ENCODE data around the gene SNRPE. TPM values are rescaled to one million over a fixed set of nuclear protein-coding genes. Genes with fewer than 3 reads are reported as not detected.

Gene SNRPE
- total RNA-seq, 1 experiment from 2014 or later = 236 TPM

DNA sequence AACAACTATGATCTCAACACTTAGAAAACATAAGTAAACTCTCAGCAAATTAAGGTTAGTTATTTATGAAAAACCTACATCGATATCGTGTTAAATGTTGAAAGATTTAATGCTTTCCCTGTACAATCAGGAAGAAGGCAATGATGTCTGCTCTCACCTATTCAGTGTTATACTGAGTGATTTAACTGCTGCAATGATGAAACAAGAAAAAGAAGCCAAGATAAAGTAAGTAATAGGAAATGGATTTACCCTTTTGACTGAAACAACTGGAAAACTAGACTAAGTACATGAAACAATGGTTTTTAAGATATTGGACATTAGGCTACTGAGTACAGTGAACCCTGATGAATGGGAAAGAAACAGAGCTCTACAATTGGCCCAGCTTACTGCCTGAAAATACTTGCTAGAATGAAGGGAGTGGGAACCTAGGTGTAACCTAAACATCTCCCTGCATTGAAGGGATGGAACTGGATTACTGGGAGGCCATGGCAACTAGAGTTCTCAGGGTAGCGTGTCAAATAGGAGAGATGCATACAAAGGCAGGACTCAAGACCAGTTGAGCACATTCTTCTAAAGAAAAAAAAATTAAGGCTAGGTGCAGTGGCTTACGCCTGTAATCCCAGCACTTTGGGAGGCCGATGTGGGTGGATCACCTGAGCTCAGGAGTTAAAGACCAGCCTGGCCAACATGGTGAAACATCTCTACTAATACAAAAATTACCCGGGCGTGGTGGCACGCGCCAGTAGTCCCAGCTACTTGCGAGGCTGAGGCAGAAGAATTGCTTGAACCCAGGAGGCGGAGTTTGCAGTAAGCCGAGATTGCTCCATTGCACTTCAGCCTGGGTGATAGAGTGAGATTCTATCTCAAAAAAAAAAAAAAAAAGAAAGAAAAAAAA is 37.3 kb downstream of the SNRPE start:
- H3K27ac Mint-ChIP-seq (ENCODE audit: unreplicated experiment) = peak overlapping the region; percentile 80
- peaks cover 10% of the 10 kb centered on the region for H3K9me3 Mint-ChIP-seq (ENCODE audit: unreplicated experiment)
- H3K4me3 ChIP-seq (ENCODE audit: low read depth, low read length) = no peak overlapping the region
- intact Hi-C loops (cut with micrococcal nuclease; ENCODE audit: unreplicated experiment) = no loop called here
- ChIA-PET CTCF (interaction anchor here (1.0 to 1.4 kb wide), 2 partner anchors 28 to 229 kb away, joined by 3 to 5 read pairs; no protein-coding TSS in a partner anchor), POLR2A (interaction anchor here (0.6 to 1.3 kb wide), 2 partner anchors 15 to 174 kb away, joined by 5 to 7 read pairs; partner anchors contain the start of gene SOX13)
- no peak for TF ChIP-seq CTCF (IDR thresholded peaks at IDR 0.05; ENCODE audit: insufficient read depth in 1 of 2, low read depth in 1 of 2, low read length in 1 of 2, severe bottlenecking in 1 of 2, unreplicated experiment in 1 of 2)
- BruUV-seq (replicated peaks) = no TSS peak
- no peaks in the 10 kb centered on the region for H3K36me3 ChIP-seq (ENCODE audit: control insufficient read depth, insufficient read depth, low read length)
- H3K36me3 Mint-ChIP-seq (ENCODE audit: insufficient read depth, unreplicated experiment) = peaks cover 13% of the 10 kb centered on the region
- peak; percentile 39 to 51 for DNase-seq
- peaks cover 25% of the 10 kb centered on the region for H3K9me3 ChIP-seq
- peaks cover 27% of the 10 kb centered on the region for H3K4me1 ChIP-seq
- peak overlapping the region; percentile 66 for H3K4me3 Mint-ChIP-seq (ENCODE audit: unreplicated experiment)
- H3K27me3 Mint-ChIP-seq (ENCODE audit: insufficient read depth, unreplicated experiment) = no peaks in the 10 kb centered on the region
- H3K27me3 ChIP-seq (replicated peaks; ENCODE audit: control insufficient read depth, insufficient read depth, low read length) = no peaks in the 10 kb centered on the region
- peaks cover 10% of the 10 kb centered on the region for H3K4me1 Mint-ChIP-seq (ENCODE audit: low read depth, unreplicated experiment)

DNA sequence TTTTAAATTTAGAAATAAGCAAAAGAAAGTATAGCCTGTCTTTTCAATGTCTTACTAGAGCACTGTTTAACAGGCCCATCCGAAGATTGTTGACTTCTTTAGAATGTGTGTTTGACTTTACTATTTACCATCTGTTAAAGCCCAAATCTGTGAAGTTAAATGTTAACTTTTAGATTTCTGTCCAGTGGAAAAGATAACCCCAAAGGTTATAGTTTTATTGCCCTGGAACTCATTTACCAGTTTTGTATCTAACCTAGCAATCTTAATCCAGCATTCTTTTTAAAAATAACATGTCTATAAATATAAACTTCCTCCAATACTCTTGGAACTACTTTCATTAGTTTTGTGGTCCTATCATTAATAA is 37.9 kb downstream of the SNRPE start:
- no peak overlapping the region for H3K4me3 ChIP-seq (ENCODE audit: low read depth, low read length)
- peaks cover 22% of the 10 kb centered on the region for H3K9me3 ChIP-seq
- ChIA-PET CTCF (interaction anchor here (1.4 kb wide), 1 partner anchor 28 kb away, joined by 5 read pairs; no protein-coding TSS in a partner anchor), POLR2A (interaction anchor here (1.3 kb wide), 1 partner anchor 174 kb away, joined by 5 read pairs; the partner anchor contains the start of gene SOX13)
- peaks cover 10% of the 10 kb centered on the region for H3K36me3 Mint-ChIP-seq (ENCODE audit: insufficient read depth, unreplicated experiment)
- H3K27me3 ChIP-seq (replicated peaks; ENCODE audit: control insufficient read depth, insufficient read depth, low read length) = no peaks in the 10 kb centered on the region
- no peaks in the 10 kb centered on the region for H3K27me3 Mint-ChIP-seq (ENCODE audit: insufficient read depth, unreplicated experiment)
- peaks cover 10% of the 10 kb centered on the region for H3K4me1 Mint-ChIP-seq (ENCODE audit: low read depth, unreplicated experiment)
- DNase-seq = peak in 1 of 2 experiments; percentile 39
- peak overlapping the region; percentile 66 for H3K4me3 Mint-ChIP-seq (ENCODE audit: unreplicated experiment)
- peaks cover 6% of the 10 kb centered on the region for H3K9me3 Mint-ChIP-seq (ENCODE audit: unreplicated experiment)
- H3K4me1 ChIP-seq = peaks cover 27% of the 10 kb centered on the region
- no peaks in the 10 kb centered on the region for H3K36me3 ChIP-seq (ENCODE audit: control insufficient read depth, insufficient read depth, low read length)
- no peak for TF ChIP-seq CTCF (IDR thresholded peaks at IDR 0.05; ENCODE audit: insufficient read depth in 1 of 2, low read depth in 1 of 2, low read length in 1 of 2, severe bottlenecking in 1 of 2, unreplicated experiment in 1 of 2)
- intact Hi-C loops (cut with micrococcal nuclease; ENCODE audit: unreplicated experiment) = no loop called here
- no TSS peak for BruUV-seq (replicated peaks)
- H3K27ac Mint-ChIP-seq (ENCODE audit: unreplicated experiment) = peak overlapping the region; percentile 57

DNA sequence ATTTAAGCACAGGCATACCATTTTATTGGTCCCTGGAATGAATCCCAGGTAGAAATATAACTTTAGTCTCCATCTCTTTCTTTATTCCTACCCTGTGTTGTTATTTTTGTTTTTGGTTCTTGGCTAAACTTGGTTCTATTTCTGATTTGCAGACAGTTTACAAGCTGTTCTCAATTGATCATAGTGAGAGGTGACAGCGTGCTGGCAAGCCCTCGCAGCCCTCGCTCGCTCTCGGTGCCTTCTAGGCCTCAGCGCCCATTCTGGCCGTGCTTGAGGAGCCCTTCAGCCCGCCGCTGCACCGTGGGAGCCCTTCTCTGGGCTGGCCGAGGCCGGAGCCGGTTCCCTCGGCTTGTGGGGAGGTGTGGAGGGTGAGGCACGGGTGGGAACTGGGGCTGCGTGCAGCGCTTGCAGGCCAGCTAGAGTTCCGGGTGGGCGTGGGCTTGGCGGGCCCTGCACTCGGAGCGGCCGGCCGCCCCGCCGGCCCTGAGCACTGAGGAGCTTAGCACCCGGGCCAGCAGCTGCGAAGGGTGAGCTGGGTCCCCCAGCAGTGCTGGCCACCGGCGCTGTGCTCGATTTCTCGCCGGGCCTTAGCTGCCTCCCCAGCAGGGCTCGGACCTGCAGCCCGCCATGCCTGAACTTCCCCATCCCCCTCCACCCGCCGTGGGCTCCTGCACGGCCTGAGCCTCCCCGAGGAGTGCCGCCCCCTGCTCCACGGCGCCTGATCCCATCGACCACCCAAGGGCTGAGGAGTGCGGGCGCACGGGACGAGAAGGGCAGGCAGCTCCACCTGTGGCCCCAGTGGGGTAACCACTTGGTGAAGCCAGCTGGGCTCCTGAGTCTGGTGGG is 38.7 kb downstream of the SNRPE start:
- Mint-ChIP-seq H3K36me3 (ENCODE audit: insufficient read depth, unreplicated experiment) (peaks cover 7% of the 10 kb centered on the region), H3K27ac (ENCODE audit: unreplicated experiment) (peak overlapping the region; percentile 57), H3K4me3 (ENCODE audit: unreplicated experiment) (no peak overlapping the region), H3K4me1 (ENCODE audit: low read depth, unreplicated experiment) (peaks cover 10% of the 10 kb centered on the region), H3K9me3 (ENCODE audit: unreplicated experiment) (no peaks in the 10 kb centered on the region), H3K27me3 (ENCODE audit: insufficient read depth, unreplicated experiment) (no peaks in the 10 kb centered on the region)
- Histone ChIP-seq H3K4me1 (peaks cover 27% of the 10 kb centered on the region), H3K27me3 (replicated peaks; ENCODE audit: control insufficient read depth, insufficient read depth, low read length) (no peaks in the 10 kb centered on the region), H3K9me3 (peaks cover 15% of the 10 kb centered on the region), H3K4me3 (ENCODE audit: low read depth, low read length) (no peak overlapping the region), H3K36me3 (ENCODE audit: control insufficient read depth, insufficient read depth, low read length) (no peaks in the 10 kb centered on the region)
- no peak for TF ChIP-seq CTCF (IDR thresholded peaks at IDR 0.05; ENCODE audit: insufficient read depth in 1 of 2, low read depth in 1 of 2, low read length in 1 of 2, severe bottlenecking in 1 of 2, unreplicated experiment in 1 of 2)
- no peak for DNase-seq
- POLR2A ChIA-PET = no interaction called here
- CTCF ChIA-PET = interaction anchor here (1.2 kb wide), 1 partner anchor 29 kb away, joined by 3 read pairs; no protein-coding TSS in a partner anchor
- intact Hi-C loops (cut with micrococcal nuclease; ENCODE audit: unreplicated experiment) = no loop called here
- no TSS peak for BruUV-seq (replicated peaks)
